Retina (tissue), 1 donor: Measurements from ENCODE around the gene HDAC4.
A peak's percentile ranks its signal among the peaks of the same experiment; 100 is the strongest.

Experiments used
- DNase-seq: peaks from one replicate; pipeline ENCODE4 v3.0.0-alpha.2; 2016

Gene HDAC4

DNA sequence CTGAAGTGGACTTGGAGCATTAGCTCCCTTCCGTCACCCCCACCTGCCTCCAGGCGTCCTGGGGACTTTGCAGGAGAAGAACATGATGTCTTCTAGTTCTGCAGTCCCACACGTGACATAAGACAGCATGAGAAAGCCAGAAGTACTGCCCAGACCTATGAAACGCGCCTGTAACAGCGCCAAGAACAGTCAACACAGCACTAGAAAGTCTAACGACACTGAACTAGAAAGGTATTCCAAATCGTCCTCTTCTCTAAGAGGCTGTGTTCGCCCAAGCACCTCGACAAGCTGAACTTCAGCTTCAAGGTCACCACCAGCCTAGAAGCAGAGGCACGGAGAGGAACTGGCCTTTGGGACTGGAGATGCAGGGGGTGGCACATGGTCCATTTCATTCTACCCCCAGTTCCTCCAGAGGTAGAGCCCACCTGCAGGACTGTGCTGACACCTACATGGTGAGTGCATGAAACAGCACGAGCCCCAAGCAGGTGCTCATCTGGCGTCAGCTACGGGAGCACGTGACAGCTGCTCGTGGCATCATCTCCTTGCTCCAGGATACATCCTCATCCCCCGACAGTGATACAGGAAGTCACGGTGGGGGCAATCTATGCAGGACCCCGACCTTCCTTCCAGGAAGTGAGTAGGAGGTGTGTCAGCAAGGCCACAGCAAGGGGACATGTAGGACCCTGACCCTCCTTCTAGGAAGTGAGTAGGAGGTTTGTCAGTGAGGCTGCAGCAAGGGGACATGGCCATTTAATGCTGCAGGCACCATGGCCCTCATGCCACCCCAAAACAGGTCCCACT is 3.7 kb downstream of the HDAC4 start:
- DNase-seq: peak; percentile 9

DNA sequence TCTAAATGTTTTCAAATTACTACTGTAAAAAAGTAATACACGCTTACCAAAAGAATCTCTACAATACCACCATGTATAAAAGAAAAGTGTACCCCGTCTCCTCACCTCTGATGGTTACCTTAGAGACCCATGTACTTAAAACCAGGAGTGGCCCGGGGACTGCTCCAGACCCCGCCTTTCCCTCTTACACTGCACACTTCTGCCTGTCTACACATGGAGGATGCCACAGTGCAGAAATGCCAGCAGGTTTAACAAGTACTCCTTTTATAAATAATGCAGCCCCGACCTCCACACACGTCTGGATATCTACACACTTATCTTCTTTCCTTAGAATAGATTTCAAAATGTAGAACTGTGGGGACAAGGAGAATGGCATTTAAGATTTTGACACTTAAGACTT is 5.3 kb downstream of the HDAC4 start:
- no peak for DNase-seq

DNA sequence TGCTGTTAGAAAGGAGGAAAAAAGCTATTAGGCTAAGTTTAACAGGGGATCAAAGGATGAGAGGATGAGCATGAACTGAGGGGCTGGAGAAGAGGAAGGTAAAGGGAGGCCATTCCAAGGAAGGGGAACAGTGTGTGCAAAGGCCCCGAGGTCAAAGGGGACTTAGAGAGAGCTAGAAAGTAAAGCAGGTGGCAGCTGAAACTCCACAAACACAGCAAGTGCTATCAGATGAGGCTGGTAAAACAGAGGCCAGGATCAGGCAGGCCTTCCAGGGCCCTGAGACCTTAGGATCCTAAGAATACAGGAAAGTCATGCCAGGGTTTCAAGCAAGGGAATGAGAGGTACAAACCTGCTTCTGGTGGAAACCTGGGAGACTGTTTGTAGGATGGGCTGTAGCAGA is 5.8 kb downstream of the HDAC4 start:
- no peak for DNase-seq

DNA sequence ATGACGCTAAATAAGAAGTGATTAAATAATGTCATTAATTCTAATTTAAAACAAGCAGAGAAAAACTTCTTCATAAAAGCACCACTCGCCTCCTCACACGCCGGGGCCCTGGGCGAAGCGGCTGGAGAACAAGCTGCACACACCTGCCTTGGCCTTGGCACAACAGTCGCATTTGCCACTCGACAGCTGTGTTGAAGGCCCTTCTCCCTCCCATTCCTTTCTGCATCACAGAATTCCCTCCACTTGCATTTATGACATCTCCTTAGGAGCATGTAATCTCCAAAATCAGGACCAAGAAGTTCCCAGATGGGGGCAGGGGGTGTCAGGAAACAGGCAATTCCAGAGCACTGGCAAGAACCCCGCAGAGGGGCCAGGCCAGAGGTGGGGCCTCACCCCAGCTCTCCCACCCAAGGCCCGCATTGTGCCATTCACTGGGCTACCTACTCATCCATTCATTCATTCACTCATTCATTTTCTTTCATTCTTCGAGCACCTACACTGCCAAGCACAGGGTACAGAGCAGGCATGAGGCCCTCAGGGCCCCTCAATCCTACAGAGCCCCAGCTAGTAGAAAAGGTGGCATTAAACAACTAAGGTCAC is 6.4 kb downstream of the HDAC4 start:
- DNase-seq: peak; percentile 8

DNA sequence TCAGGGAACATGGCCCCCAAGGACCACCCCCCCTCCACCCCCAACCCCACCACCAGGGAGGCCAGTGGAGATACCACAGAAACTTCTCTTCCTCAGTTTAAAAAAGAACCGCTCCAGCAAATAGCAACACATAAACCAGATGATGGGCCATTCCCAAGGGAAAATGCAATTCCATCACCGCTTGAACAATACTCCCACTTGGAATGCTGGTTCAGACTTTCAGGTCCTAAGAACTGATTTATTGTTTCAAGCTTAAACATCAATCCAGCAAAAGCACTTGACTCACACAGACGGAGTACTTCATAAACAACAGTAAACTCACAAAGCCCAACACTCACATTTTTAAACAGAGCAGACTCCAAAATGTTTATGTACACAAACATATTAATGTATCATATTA is 6.9 kb downstream of the HDAC4 start:
- DNase-seq: peak; percentile 1

DNA sequence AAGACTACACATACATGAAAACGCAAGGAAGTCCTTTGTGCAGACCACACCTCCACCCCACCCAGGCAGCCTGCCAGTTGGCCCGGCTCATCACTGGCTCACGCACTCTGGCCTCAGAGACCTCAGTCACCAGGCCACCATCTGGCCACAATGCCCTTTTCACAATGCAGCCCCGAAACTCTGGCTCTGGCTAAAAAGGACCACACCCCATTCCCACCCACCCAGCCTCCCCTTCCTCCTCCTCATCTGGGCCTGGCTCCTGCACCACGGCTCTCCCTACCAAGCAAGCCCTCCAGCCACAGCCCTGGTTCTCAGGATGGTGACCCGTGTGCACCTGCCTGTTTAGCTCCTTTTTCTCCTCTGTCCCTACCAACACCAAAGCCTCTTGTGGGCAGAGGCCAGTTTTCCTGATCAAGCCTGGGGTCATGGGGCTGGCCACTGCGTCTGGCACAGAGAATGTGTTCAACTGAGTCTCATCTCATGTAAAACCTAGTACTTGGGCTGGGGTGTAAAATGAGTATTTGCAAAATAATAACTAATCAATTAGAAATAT is 7.4 kb downstream of the HDAC4 start:
- DNase-seq: no peak

DNA sequence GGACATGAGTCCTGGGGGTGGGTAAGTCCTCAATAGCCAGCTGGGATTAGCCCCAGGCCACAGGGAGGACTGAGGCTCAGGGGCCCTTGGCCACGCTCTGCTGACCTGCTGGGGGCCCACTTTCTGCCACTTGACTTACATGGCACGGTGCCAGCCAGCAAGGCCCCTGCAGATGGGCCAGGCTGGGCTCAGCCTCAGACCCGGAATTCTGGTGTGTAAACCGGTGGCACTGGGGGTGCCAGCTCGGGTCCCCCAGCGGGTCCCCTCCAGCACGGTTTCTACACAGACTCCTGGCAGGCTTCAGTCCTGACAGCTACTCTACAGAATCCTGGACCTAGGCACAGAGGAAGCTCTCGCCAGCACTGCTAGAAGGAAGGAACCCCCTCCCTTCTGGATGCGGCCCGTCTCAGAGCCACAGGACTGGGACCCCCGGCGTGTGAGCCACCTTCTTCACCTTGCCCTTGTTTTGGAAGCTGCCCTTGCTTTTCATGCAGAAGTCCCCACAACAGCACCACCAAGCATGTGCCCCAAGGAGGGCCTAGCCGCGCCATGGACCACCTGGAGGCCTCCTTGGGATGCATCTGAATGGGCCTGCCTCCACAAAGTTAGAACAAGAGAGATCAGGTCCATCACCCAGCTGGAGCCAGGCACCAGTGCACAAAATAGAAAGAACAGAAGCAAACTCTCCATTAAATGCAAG is 8.0 kb downstream of the HDAC4 start:
- peak; percentile 4 for DNase-seq

DNA sequence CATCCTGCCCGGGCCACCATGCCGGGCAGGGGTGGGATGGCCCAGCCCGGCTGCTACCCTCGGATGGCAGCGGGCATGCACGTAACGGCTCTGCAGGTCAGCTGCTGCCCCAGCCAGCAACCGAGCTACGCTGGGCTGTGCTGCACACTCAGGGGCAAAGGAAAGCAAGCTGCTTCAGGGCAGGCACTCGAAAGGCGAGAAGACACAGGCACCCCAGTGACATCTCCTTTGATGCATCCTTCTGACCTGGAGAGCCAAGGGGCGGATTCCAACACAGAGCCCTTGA is 8.8 kb downstream of the HDAC4 start:
- peak; percentile 31 for DNase-seq

DNA sequence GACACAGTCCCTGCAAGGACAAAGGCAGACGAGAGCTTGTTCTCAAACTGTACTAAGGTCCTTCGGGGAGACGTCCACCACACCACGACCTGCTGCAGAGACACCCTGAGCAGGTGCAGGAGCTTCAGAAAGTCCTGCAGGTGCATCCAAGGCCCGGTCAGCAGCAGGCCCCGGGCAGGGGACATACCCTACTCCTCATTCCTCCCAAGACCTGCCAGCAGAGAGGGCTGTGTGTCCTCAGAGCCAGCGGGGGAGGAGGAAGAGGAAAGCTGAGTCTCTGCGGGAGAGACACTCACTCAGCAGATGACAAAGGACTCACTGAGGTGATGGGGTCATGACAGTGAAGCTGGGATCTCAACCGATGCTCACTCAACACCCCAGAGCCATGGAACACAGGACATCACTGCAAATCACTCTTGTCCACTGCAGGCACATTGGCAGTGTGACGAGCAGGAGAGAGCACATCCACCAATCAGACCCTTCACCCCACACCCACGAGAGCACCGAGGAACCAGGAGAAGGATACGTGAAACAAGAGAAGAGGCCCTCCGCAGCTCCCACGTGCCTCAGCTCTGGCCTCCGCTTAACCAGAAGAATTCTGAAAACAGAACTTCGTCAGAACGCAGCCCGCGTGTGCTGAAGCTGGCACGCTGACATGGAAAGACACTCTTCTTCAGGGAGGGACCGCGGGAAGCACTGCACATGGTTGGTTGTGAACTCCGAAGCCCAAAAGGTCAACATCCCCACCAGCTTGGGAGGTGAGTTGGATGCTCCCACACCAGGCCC is 9.3 kb downstream of the HDAC4 start:
- peak; percentile 54 for DNase-seq

DNA sequence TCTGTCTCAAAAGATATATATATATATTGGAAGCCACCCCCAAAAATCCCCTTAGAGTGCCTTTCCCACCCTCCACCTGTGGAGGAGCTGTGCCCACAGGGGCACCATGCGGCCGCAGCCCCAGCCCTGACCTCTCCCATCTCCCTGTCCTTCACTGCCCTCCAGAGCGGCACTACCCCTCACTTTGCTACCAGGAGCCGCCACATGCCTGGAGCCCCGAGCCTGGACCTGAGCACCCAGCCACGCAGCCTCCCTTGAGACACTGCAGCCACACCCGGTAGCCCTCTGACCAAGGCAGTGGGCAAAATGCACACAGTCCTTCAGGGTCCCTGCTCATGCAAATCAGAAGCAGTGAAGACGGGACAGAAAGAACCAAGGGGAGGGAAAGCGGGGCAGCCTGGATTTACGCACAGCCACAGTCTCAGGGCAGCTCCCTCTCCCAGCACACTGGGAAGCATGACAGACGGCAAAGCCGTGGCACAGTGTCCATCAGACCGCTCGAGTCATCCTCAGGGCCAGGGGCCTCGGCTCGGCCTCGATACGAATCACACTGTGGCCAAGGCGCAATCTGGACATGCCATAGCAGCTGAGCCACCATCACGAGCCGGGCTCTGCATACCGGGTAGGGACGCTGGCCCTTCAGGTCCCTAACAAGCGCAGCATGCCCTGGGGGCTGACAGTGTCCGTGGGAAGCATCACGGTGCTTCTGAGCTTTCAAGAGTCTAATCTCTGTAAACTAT is 10.1 kb downstream of the HDAC4 start:
- DNase-seq: no peak

DNA sequence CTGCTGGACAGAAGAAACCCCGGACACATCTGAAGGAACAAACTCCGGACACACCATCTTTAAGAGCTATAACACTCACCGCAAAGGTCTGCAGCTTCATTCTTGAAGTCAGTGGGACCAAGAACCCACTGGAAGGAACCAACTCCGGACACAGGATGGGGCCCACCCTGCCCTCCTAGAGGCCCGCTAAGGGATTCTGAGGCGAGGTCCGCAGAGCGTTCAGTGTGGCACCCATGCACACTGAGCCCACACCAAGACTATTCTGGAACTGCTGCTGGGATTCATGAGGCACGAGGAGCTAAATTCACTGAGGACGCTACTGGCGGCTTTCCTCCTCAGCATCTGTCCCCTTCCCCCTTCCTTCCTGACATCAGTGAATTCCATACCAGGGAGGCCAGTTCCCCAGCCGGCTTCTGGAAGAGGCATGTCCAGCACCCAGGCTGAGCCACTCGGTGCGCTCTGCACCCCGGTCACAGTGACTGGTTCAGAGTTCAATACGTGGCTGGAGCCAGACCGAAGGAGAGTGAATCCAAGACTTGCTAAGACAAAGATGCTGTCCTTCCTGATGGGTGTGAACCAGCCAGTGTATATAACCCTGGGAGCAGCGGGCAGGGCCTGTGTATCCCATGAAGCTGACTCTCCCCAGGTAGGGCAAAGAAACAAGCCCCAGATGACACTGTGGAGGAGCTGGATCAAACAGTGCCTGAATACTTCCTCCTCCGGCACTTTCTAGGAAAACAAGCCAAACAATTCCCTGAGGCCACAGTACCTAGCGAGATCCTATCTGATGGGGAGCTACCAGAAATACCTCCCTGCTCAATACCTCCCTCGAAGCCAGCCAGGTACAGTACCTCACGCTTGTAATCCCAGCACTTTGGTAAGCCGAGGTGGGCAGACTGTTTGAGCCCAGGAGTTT is 11.1 kb downstream of the HDAC4 start:
- no peak for DNase-seq

DNA sequence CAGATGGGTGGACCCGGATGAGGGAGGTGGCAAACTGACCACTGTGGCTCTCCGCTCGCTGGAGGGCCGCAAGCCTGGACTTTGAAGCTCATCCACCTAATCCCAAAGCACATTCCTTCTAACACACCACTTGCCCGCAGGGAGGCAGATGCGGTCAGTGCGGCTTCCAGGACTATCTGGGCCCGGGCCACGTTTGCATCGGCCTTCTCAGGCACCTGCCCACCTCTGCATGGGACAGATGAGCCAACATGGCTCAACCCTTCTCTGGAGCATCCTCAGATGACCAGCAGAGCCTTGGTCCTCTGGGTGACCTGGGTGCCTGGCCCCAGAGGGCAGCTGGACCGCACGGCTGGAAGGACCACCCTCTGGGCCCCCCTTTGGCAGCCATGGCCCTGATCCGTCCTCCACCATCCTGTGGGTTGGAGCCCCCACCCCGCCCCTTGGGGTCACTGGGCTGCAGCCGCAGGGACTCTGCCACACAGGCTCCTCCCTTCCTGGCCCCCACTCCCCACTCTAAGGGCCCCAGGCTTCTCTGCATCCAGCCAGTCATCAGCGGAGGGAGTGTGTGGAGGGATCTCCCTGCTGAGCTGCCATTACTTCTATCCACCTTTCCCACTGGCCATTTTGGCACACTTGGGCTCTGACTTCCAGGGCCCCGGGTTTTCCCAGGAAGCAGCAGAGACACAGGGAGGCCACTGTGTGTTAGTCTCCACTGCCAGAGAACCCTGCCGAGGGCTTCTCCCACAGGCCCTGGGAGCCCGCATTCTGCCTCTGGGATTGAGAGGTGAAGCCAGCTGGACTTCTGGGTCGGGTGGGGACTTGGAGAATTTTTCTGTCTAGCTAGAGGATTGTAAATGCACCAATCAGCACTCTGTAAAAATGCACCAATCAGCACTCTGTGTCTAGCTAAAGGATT is 12.3 kb downstream of the HDAC4 start:
- DNase-seq: no peak

DNA sequence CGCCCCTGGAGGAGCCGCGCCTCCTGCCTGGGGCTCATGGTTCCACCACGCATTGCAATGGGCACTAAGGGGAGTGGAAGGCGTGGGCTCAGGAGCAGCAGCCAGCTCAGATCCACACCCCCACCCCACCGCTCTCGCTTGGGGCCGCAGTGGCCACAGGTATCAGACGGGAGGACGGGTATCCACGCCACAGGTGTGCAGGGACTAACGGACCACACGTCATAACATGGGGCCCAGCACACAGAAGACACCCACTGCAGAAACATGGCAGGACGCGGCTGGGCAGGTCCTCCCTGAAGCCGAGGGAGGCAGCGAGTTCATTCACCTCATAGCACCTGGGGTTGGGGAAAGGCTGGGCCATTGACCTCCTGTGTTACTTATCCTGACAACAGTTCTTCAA is 13.0 kb downstream of the HDAC4 start:
- DNase-seq: no peak

DNA sequence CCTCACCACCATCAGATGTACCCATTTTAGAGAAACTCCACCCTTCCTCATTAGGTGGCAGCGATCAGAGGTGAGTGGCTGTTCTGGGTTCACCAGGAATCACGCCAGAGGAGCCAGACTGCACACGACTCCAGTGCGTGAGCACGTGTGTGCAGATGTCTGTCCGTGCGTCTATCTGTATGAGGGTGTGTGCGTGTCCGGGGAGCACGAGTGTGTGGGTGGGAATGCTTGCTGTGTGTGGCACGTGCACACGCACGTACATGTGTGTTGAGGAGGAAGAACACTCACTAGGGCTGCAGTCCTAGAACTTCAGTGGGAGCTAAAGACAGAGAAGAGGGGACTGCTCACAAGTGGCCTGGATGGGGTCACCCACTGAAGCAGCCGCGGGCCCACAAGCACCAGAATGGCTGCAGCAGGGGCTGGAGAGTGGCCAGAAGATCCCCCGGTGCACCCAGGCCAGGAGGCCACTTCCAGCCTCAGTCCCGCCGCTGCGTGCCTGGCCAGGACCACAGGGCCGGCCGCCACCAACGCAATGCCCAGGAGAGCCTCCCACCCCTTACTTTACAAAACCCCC is 13.9 kb downstream of the HDAC4 start:
- DNase-seq: no peak

DNA sequence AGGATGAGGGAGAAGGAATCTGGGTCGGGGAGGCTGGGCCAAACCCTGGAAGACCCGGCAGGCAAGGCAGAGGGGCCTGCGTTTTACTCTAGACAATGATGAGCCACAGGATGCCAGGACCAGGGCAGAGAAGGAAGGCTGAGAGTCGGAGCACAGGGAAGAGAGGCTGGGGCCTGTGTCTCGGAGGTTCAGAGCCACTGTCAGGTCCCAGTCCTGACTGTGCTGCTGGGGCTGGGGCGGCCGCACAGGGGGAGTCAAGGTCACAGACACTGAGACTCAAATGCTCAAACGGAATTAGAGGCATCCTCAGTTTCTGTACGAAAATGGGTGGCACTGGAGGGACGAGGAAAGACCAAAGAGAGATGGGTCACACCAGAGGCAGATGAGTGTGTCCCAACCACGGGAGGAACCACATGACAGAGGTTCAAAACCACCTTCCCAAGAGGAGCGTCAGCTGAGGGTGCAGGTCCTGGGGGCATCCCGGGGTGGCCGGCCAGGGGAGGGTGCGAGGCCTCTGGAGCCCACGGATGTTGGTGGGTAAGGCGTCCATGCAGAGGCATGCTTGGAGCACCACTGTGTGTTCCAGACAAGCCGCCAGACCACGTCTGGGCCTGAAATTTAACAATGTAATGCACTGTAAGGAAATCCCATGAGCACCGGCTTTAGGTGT is 14.7 kb downstream of the HDAC4 start:
- no peak for DNase-seq

DNA sequence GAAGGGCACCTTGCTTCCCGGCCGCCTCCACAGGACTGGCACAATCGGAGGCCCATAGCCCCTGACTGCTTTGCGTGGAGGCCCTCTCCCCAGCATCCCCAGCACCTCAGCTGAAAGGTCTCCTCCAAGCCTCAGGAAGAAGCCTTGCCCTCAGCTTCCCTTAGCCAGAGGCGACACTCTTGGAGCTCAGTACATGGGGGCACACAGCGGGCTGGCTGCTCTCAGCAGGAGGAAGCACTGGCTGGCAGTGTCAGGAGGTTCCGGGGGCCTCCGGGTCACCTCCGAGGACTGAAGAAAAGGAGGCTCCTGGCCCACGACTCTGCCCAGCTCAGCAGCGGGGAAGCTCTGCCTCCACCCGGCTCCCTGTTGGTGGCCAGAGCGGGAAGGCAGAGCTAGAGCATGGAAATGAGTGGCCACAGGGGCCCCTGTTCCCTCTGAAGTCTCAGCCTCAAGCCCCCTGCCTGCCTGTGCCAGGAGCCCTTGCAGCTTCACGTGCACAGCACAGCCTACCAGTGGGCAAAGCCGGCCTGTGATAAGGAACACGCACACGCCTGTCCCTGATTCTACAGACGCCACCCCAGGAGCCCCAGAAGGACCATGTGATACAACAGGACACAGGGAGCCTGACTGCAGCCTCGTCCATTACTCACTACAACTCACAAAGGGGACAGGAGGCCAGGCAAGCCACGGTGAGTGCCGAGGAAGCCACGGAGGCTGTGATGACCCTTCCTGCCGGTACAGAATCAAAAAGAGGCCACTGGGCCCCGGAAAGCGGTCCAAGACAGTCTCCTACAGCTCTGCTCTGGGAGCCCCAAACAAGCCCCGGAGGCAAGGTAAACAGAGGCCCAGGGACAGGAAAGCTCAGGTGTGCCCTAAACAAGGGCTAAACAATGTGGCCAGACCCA is 15.5 kb downstream of the HDAC4 start:
- DNase-seq: no peak

DNA sequence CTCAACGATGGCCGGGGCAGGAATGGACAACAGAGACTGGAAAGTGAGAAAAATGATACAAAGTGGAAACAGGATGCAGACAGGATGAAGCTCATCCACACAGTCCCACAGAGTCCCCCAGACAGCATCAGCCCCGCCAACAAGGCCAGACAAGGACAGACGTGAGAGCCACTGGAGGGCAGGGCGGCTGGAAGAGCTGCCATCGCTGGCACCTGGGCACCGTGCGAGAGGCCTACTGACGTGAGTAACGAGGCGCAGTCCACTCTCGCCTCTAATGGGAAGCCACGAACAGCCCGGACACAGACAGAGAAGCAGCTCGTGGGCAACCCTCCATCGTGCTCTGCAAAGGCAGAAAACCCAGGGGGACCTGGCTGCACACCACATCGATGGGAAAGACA is 17.1 kb downstream of the HDAC4 start:
- no peak for DNase-seq
